Kidney (tissue), 14 donors: ENCODE data around the gene MBD5. TPM values are rescaled to one million over a fixed set of nuclear protein-coding genes. Genes with fewer than 3 reads are reported as not detected.

Experiments
- DNase-seq, 5 donors: peaks; one replicate each; pipeline ENCODE4 v3.0.0-alpha.2; 2013 to 2020
- FAIRE-seq: peaks from 2 replicates; lab custom pipeline; 2012; peaks lifted over from hg19 to GRCh38; lab: Jason Lieb, UNC
- H3K27ac ChIP-seq, 2 donors: one replicate each; pipeline ENCODE4 v1.7.0; 2013; ENCODE audit warnings: low read depth in 2 of 2, low read length in 2 of 2, inconsistent platforms in 1 of 2
- H3K27me3 ChIP-seq: one replicate; pipeline ENCODE4 v1.7.1; 2013; ENCODE audit warnings: low read length, inconsistent platforms; ENCODE audit not compliant: control insufficient read depth, insufficient read depth
- H3K36me3 ChIP-seq, 3 donors: one replicate each; pipeline versions ENCODE4 v1.7.0 to v1.7.1; 2013; ENCODE audit warnings: low read length in 3 of 3, control low read depth in 1 of 3, inconsistent platforms in 1 of 3; ENCODE audit not compliant: insufficient read depth in 3 of 3, control insufficient read depth in 2 of 3
- H3K4me1 ChIP-seq, 3 donors: one replicate each; pipeline versions ENCODE4 v1.7.0 to v1.7.1; 2013; ENCODE audit warnings: low read length in 3 of 3, inconsistent platforms in 1 of 3, low read depth in 1 of 3; ENCODE audit not compliant: control insufficient read depth in 2 of 3, insufficient read depth in 2 of 3
- H3K4me3 ChIP-seq, 3 donors: one replicate each; pipeline versions ENCODE4 v1.7.0 to v1.8.1; 2013; ENCODE audit warnings: low read length in 3 of 3, control low read depth in 1 of 3, inconsistent platforms in 1 of 3
- H3K9ac ChIP-seq, 3 donors: one replicate each; pipeline versions ENCODE4 v1.7.0 to v1.7.1; 2013; ENCODE audit warnings: low read length in 3 of 3, control low read depth in 1 of 3, inconsistent platforms in 1 of 3
- H3K9me3 ChIP-seq, 3 donors: one replicate each; pipeline versions ENCODE4 v1.7.0 to v1.7.1; 2013; ENCODE audit warnings: low read length in 3 of 3, control low read depth in 1 of 3, inconsistent platforms in 1 of 3; ENCODE audit not compliant: control insufficient read depth in 2 of 3, insufficient read depth in 1 of 3
- CTCF ChIP-seq: IDR thresholded peaks from 3 replicates; pipeline ENCODE4 v1.5.1; 2012; ENCODE audit warnings: mild to moderate bottlenecking, moderate library complexity, borderline replicate concordance; ENCODE audit not compliant: insufficient read depth; ENCODE audit errors: extremely low read depth
- intact Hi-C: fragments of 100-400 bp; cut with DNase I; formaldehyde crosslinking; loops from one replicate; pipeline ENCODE4 v1.11.1; 2022
- polyA plus RNA-seq: library from polyadenylated mRNA; stranded (reverse); fragments of 350-450 nt; fragmentation: Illumina TruSeq; extraction: RNeasy Lipid Tissue Mini Kit (QIAGEN cat#74804); gene quantifications from one replicate; pipeline ENCODE4 v1.2.3, GENCODE V29; 2014; ENCODE audit warnings: low read depth, low replicate concordance; ENCODE audit not compliant: insufficient read depth
- total RNA-seq: library from RNA; stranded (reverse); fragmentation: NEBNext Ultra II Directional; extraction: Animal tissue kit (Norgen Biotek cat#: 25700); gene quantifications from one replicate; pipeline ENCODE4 v1.2.1, GENCODE V29; 2021
- donor health status: control.
- donor health status: control.
- donor health status: control.
- donor health status: control.
- donor health status: control.
- donor health status: DM: yes; HTN: yes; CAD: no.
- donor health status: Normal renal cell carcinoma (clear cell type).

Gene MBD5
- total and polyA plus RNA-seq, 2 donors from 2014 or later: 6.9 to 66.8 TPM

GRCh38 chr2:148503516-148503915 lies 482.6 kb downstream of the MBD5 start:
- DNase-seq (no peak), FAIRE-seq (no peak)
- no peaks in the 10 kb centered on the region for H3K9me3 ChIP-seq
- intact Hi-C loops: no loop called here
- no peak overlapping the region for H3K9ac ChIP-seq
- no peaks in the 10 kb centered on the region for H3K27me3 ChIP-seq
- H3K27ac ChIP-seq: no peak overlapping the region
- TF ChIP-seq CTCF: no peak
- H3K4me3 ChIP-seq: no peak overlapping the region
- no peaks in the 10 kb centered on the region for H3K36me3 ChIP-seq
- H3K4me1 ChIP-seq: peaks cover 0 to 6% (median 0%) of the 10 kb centered on the region in 3 donors

GRCh38 chr2:148507970-148508369 lies 487.1 kb downstream of the MBD5 start:
- Histone ChIP-seq H3K36me3 (no peaks in the 10 kb centered on the region), H3K9me3 (no peaks in the 10 kb centered on the region), H3K4me1 (peaks cover 0 to 3% (median 3%) of the 10 kb centered on the region in 3 donors), H3K9ac (no peak overlapping the region), H3K27me3 (no peaks in the 10 kb centered on the region), H3K27ac (no peak overlapping the region), H3K4me3 (no peak overlapping the region)
- TF ChIP-seq CTCF: no peak
- intact Hi-C loops: no loop called here
- no peak for DNase-seq
- FAIRE-seq: no peak

GRCh38 chr2:148508878-148509287 lies 488.0 kb downstream of the MBD5 start:
- no peak for DNase-seq
- FAIRE-seq: no peak
- TF ChIP-seq CTCF: no peak
- H3K4me1 ChIP-seq: peaks cover 0 to 3% (median 3%) of the 10 kb centered on the region in 3 donors
- H3K27ac ChIP-seq: no peak overlapping the region
- intact Hi-C loops: no loop called here
- H3K36me3 ChIP-seq: no peaks in the 10 kb centered on the region
- peak overlapping the region in 1 of 3 donors; percentile 48 for H3K9ac ChIP-seq
- H3K9me3 ChIP-seq: no peaks in the 10 kb centered on the region
- no peaks in the 10 kb centered on the region for H3K27me3 ChIP-seq
- H3K4me3 ChIP-seq: peak overlapping the region in 2 of 3 donors; percentile 62 to 75
